IMR-90 (cell line): Measurements from ENCODE around the gene FKBP1B. TPM values are rescaled to one million over a fixed set of nuclear protein-coding genes. Genes with fewer than 3 reads are reported as not detected.

ENCODE experiments used
- ATAC-seq: fragments of 200-7000 bp; cut with Tn5 transposase; 2 replicates; pipeline ENCODE4 v1.9.1; 2020; ENCODE audit warnings: low read depth, mild to moderate bottlenecking, moderate library complexity
- BruUV-seq: library from RNA; stranded (reverse); fragments of 400-500 nt; replicated peaks from 2 replicates; lab custom pipeline; 2021; lab: Mats Ljungman, UMichigan
- CTCF ChIA-PET: fragments of 300-600 bp; formaldehyde crosslinking; extraction: SDS; loops from one replicate; lab custom pipeline; 2021; ENCODE audit warnings: antibody characterized with exemption; lab: Yijun Ruan, JAX
- POLR2A ChIA-PET: fragments of 300-600 bp; sonication (Branson Sonifier 250); formaldehyde crosslinking; loops from one replicate; lab custom pipeline; 2022; ENCODE audit warnings: antibody characterized with exemption; ENCODE audit not compliant: unreplicated experiment; lab: Charles Lee
- DNase-seq: peaks from one replicate; pipeline ENCODE4 v3.0.0; 2013
- H2AFZ ChIP-seq: replicated peaks from 2 replicates; pipeline ENCODE3; 2013; ENCODE audit warnings: low read length, mild to moderate bottlenecking; ENCODE audit not compliant: poor library complexity
- H2AK5ac ChIP-seq: 2 replicates; pipeline ENCODE4 v1.6.1; 2013; ENCODE audit warnings: low read depth, low read length, inconsistent platforms
- H2AK9ac ChIP-seq: replicated peaks from 2 replicates; pipeline ENCODE3; 2013; ENCODE audit warnings: mild to moderate bottlenecking, low read depth, low read length, moderate library complexity; ENCODE audit not compliant: poor library complexity
- H2BK120ac ChIP-seq: 2 replicates; pipeline ENCODE4 v1.6.1; 2013; ENCODE audit warnings: low read depth, low read length, inconsistent platforms
- H2BK15ac ChIP-seq: 3 replicates; pipeline ENCODE4 v1.6.1; 2013; ENCODE audit warnings: low read depth, low read length, inconsistent platforms
- H2BK20ac ChIP-seq: 2 replicates; pipeline ENCODE4 v1.6.1; 2013; ENCODE audit warnings: low read depth, mild to moderate bottlenecking, inconsistent platforms, low read length, moderate library complexity
- H2BK5ac ChIP-seq: 2 replicates; pipeline ENCODE4 v1.6.1; 2013; ENCODE audit warnings: mild to moderate bottlenecking, low read depth, low read length, inconsistent platforms; ENCODE audit not compliant: poor library complexity, severe bottlenecking
- H3K14ac ChIP-seq: replicated peaks from 2 replicates; pipeline ENCODE4 v1.6.1; 2013; ENCODE audit warnings: low read depth, low read length, inconsistent platforms
- H3K18ac ChIP-seq: 2 replicates; pipeline ENCODE4 v1.6.1; 2013; ENCODE audit warnings: low read depth, low read length, control low read depth
- H3K23ac ChIP-seq: 2 replicates; pipeline ENCODE4 v1.6.1; 2013; ENCODE audit warnings: low read depth, low read length, inconsistent platforms
- H3K27ac ChIP-seq: 2 replicates; pipeline ENCODE4 v1.5.1; 2013; ENCODE audit warnings: mild to moderate bottlenecking, control low read depth, low read length; ENCODE audit not compliant: insufficient read depth
- H3K27me3 ChIP-seq: 2 replicates; pipeline ENCODE4 v1.6.1; 2013; ENCODE audit warnings: low read length; ENCODE audit not compliant: control insufficient read depth, insufficient read depth
- H3K36me3 ChIP-seq: 2 replicates; pipeline ENCODE4 v1.6.1; 2013; ENCODE audit warnings: low read length, mixed read lengths; ENCODE audit not compliant: control insufficient read depth, insufficient read depth
- H3K4ac ChIP-seq: 2 replicates; pipeline ENCODE4 v1.6.1; 2013; ENCODE audit warnings: low read depth, low read length, inconsistent platforms
- H3K4me1 ChIP-seq: 2 replicates; pipeline ENCODE4 v1.6.1; 2013; ENCODE audit warnings: low read length, mixed read lengths; ENCODE audit not compliant: control insufficient read depth, insufficient read depth
- H3K4me2 ChIP-seq: 2 replicates; pipeline ENCODE4 v1.6.1; 2013; ENCODE audit warnings: low read depth, mild to moderate bottlenecking, control low read depth, low read length, moderate library complexity
- H3K4me3 ChIP-seq: 2 replicates; pipeline ENCODE4 v1.5.1; 2013; ENCODE audit warnings: low read depth, mild to moderate bottlenecking, control low read depth, low read length, moderate library complexity; ENCODE audit not compliant: insufficient read depth
- H3K56ac ChIP-seq: 2 replicates; pipeline ENCODE4 v1.6.1; 2013; ENCODE audit warnings: low read length, inconsistent platforms; ENCODE audit not compliant: insufficient read depth; ENCODE audit errors: extremely low read depth
- H3K79me1 ChIP-seq, 2 experiments: 2 replicates each; pipeline ENCODE4 v1.6.1; 2013; ENCODE audit warnings: low read length in 2 of 2, inconsistent platforms in 1 of 2, low read depth in 1 of 2
- H3K9ac ChIP-seq: 2 replicates; pipeline ENCODE4 v1.6.1; 2013; ENCODE audit warnings: low read depth, low read length, control low read depth
- H3K9me1 ChIP-seq: 2 replicates; pipeline ENCODE4 v1.6.1; 2013; ENCODE audit warnings: low read length, inconsistent platforms; ENCODE audit not compliant: insufficient read depth
- H3K9me3 ChIP-seq: 2 replicates; pipeline ENCODE4 v1.6.1; 2013; ENCODE audit warnings: low read length; ENCODE audit not compliant: control insufficient read depth, insufficient read depth
- H4K20me1 ChIP-seq: 2 replicates; pipeline ENCODE4 v1.6.1; 2013; ENCODE audit warnings: low read length, inconsistent platforms; ENCODE audit not compliant: insufficient read depth
- H4K5ac ChIP-seq: 2 replicates; pipeline ENCODE4 v1.6.1; 2013; ENCODE audit warnings: mild to moderate bottlenecking, low read depth, low read length, control low read depth
- H4K8ac ChIP-seq, 2 experiments: 2 replicates each; pipeline ENCODE4 v1.6.1; 2013; ENCODE audit warnings: low read depth in 2 of 2, low read length in 2 of 2, control low read depth in 1 of 2, inconsistent platforms in 1 of 2
- H4K91ac ChIP-seq: 2 replicates; pipeline ENCODE4 v1.6.1; 2013; ENCODE audit warnings: low read depth, low read length, inconsistent platforms; ENCODE audit not compliant: insufficient read depth
- BHLHE40 ChIP-seq: fragments of 150-350 bp; IDR thresholded peaks from 2 replicates; pipeline ENCODE4 v1.6.1; 2016; ENCODE audit warnings: mild to moderate bottlenecking, low read depth, low read length
- CEBPB ChIP-seq: IDR thresholded peaks from 2 replicates; pipeline ENCODE4 v1.6.1; 2012; ENCODE audit warnings: low read depth, low read length, improper control_type of control experiment
- CHD1 ChIP-seq: IDR thresholded peaks from 2 replicates; pipeline ENCODE4 v1.6.1; 2012; ENCODE audit warnings: low read depth, low read length, improper control_type of control experiment
- CTCF ChIP-seq: conservative IDR thresholded peaks from 2 replicates; pipeline ENCODE4 v1.5.1; 2012; ENCODE audit warnings: mild to moderate bottlenecking, low read depth, low read length, improper control_type of control experiment
- ELK1 ChIP-seq: fragments of 150-350 bp; IDR thresholded peaks from 2 replicates; pipeline ENCODE4 v1.6.1; 2016; ENCODE audit warnings: low read depth, mild to moderate bottlenecking, low read length, moderate library complexity, borderline replicate concordance
- FOS ChIP-seq: fragments of 150-350 bp; IDR thresholded peaks from 2 replicates; pipeline ENCODE4 v1.6.1; 2016; ENCODE audit warnings: low read depth, low read length
- MAFK ChIP-seq: IDR thresholded peaks from 2 replicates; pipeline ENCODE4 v1.6.1; 2012; ENCODE audit warnings: low read depth, low read length, improper control_type of control experiment
- MXI1 ChIP-seq: IDR thresholded peaks from 2 replicates; pipeline ENCODE4 v1.6.1; 2012; ENCODE audit warnings: low read depth, mild to moderate bottlenecking, low read length, moderate library complexity, borderline replicate concordance
- NFE2L2 ChIP-seq: fragments of 150-350 bp; IDR thresholded peaks from 2 replicates; pipeline ENCODE4 v1.6.1; 2016; ENCODE audit warnings: low read depth, mild to moderate bottlenecking, low read length
- POLR2A ChIP-seq: IDR thresholded peaks from 2 replicates; pipeline ENCODE4 v1.6.1; 2012; ENCODE audit warnings: mild to moderate bottlenecking, low read depth, low read length
- RCOR1 ChIP-seq: IDR thresholded peaks from 2 replicates; pipeline ENCODE4 v1.6.1; 2012; ENCODE audit warnings: mild to moderate bottlenecking, low read length, improper control_type of control experiment; ENCODE audit not compliant: insufficient replicate concordance
- RFX5 ChIP-seq: IDR thresholded peaks from 2 replicates; pipeline ENCODE4 v1.8.0; 2012; ENCODE audit warnings: low read depth, mild to moderate bottlenecking, low read length, moderate library complexity
- SMC3 ChIP-seq: fragments of 150-350 bp; IDR thresholded peaks from 2 replicates; pipeline ENCODE4 v1.6.1; 2016; ENCODE audit warnings: low read depth, mild to moderate bottlenecking, antibody characterized with exemption, low read length, moderate library complexity
- USF2 ChIP-seq: fragments of 150-350 bp; IDR thresholded peaks from 2 replicates; pipeline ENCODE4 v1.6.1; 2017; ENCODE audit warnings: mild to moderate bottlenecking, antibody characterized with exemption, low read length, low read depth
- WGBS, 2 experiments: methylation state at CpG; one replicate each; pipeline versions ENCODE4 v1.1.5 to v1.1.7; 2013; ENCODE audit warnings: missing lambda C conversion rate in 2 of 2; ENCODE audit not compliant: insufficient read length in 1 of 2; ENCODE audit errors: extremely low coverage in 2 of 2; 5-methylcytosine and 5-hydroxymethylcytosine counted together
- dilution Hi-C: fragments of 300-500 bp; cut with HindIII; formaldehyde crosslinking; loops from one replicate; pipeline ENCODE4 v1.14.3; 2018; ENCODE audit warnings: low sequenced_read_pairs; ENCODE audit not compliant: unreplicated experiment
- in situ Hi-C: fragments of 300-500 bp; cut with MboI; formaldehyde crosslinking; loops from 3 replicates; pipeline ENCODE4 v1.14.3; 2019; ENCODE audit warnings: low sequenced_read_pairs, inconsistent platforms, mixed read lengths
- intact Hi-C: fragments of 100-400 bp; cut with micrococcal nuclease; formaldehyde crosslinking; loops from 2 replicates; pipeline ENCODE4 v1.10.0; 2022
- polyA plus RNA-seq, 3 experiments: library from polyadenylated mRNA; depleted of rRNA; stranded (reverse); fragments of >200 nt; gene quantifications; 2 replicates each; pipeline ENCODE4 v1.2.3, GENCODE V29; 2012; ENCODE audit warnings: low replicate concordance in 1 of 3
- total RNA-seq: library from RNA; depleted of rRNA; stranded (reverse); fragments of >200 nt; gene quantifications from 2 replicates; pipeline ENCODE4 v1.2.3, GENCODE V29; 2012

The FKBP1B gene
- total and polyA plus RNA-seq, 2 of the 4 experiments (the other 2 are of a cell fraction), result 10.2 to 15.1 TPM

GRCh38 chr2:24085200-24085489 is 35.6 kb downstream of the FKBP1B start (continued):
- no peak for TF ChIP-seq USF2
- TF ChIP-seq POLR2A, result no peak
- no peak for TF ChIP-seq RCOR1

DNA sequence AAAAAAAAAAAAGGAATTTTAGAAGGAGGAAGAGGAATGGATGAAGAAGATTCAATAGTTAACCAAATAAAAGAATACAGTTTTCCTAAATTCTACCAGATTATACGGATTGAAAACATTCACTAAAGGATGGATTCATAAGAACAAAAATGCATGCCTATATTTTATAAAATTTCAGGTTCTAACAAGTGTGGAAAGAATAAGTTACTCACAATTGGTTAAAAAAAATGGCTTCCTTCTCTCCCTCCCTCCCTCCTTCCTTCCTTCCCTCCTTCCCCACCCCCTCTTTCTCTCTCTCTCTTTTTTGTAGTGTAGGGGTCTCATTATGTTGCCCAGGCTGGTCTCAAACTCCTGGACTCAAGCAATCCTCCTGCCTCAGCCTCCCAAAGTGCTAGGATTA is 36.7 kb downstream of the FKBP1B start:
- in situ Hi-C loops, result no loop called here
- Histone ChIP-seq H3K4me2 (no peak overlapping the region), H3K14ac (no peak overlapping the region), H4K91ac (no peak overlapping the region), H2BK15ac (no peak overlapping the region), H3K4me3 (no peak overlapping the region), H3K23ac (no peak overlapping the region), H3K79me1 (peaks cover 12 to 27% of the 10 kb centered on the region in 2 experiments), H3K9me1 (peaks cover 11% of the 10 kb centered on the region), H3K9ac (no peak overlapping the region), H3K4ac (no peak overlapping the region), H2AFZ (no peak overlapping the region), H3K36me3 (peaks cover 13% of the 10 kb centered on the region), H4K20me1 (no peaks in the 10 kb centered on the region), H4K5ac (no peak overlapping the region), H3K9me3 (no peaks in the 10 kb centered on the region), H4K8ac (no peak overlapping the region), H3K18ac (no peak overlapping the region), H3K56ac (no peak overlapping the region), H2BK20ac (no peak overlapping the region), H3K4me1 (peaks cover 4% of the 10 kb centered on the region; the same call in 1 of the 2 replicates), H3K27me3 (no peaks in the 10 kb centered on the region), H3K27ac (no peak overlapping the region), H2AK9ac (no peak overlapping the region), H2AK5ac (no peak overlapping the region), H2BK5ac (no peak overlapping the region), H2BK120ac (no peak overlapping the region)
- intact Hi-C loops, result no loop called here
- ATAC-seq (no peak), DNase-seq (no peak)
- no CpG with 5 or more reads among the region's 1 CpG for WGBS, 2 experiments
- ChIA-PET POLR2A (no interaction called here), CTCF (no interaction called here)
- dilution Hi-C loops, result no loop called here
- BruUV-seq, result no TSS peak
- TF ChIP-seq MXI1 (no peak), FOS (no peak), CHD1 (no peak), MAFK (no peak), CTCF (no peak), USF2 (no peak), POLR2A (no peak), RFX5 (no peak), CEBPB (no peak), ELK1 (no peak), BHLHE40 (no peak), SMC3 (no peak), NFE2L2 (no peak)
